Measurements from ENCODE around the gene ARID3A. TPM values are rescaled to one million over a fixed set of nuclear protein-coding genes. Genes with fewer than 3 reads are reported as not detected.
A peak's percentile ranks its signal among the peaks of the same experiment; 100 is the strongest.
"Not testable (repeated sequence)": the region's sequence is repeated elsewhere in the genome, so short reads cannot be mapped to it uniquely, and the experiment has no call there.

The ARID3A gene, protein sequence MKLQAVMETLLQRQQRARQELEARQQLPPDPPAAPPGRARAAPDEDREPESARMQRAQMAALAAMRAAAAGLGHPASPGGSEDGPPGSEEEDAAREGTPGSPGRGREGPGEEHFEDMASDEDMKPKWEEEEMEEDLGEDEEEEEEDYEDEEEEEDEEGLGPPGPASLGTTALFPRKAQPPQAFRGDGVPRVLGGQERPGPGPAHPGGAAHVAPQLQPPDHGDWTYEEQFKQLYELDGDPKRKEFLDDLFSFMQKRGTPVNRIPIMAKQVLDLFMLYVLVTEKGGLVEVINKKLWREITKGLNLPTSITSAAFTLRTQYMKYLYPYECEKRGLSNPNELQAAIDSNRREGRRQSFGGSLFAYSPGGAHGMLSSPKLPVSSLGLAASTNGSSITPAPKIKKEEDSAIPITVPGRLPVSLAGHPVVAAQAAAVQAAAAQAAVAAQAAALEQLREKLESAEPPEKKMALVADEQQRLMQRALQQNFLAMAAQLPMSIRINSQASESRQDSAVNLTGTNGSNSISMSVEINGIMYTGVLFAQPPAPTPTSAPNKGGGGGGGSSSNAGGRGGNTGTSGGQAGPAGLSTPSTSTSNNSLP
- total RNA-seq = 10 to 100 TPM in 1 of 4 donors, 1 to 10 TPM in 3; 2.8 to 11.0 (median 4.9) TPM

DNA sequence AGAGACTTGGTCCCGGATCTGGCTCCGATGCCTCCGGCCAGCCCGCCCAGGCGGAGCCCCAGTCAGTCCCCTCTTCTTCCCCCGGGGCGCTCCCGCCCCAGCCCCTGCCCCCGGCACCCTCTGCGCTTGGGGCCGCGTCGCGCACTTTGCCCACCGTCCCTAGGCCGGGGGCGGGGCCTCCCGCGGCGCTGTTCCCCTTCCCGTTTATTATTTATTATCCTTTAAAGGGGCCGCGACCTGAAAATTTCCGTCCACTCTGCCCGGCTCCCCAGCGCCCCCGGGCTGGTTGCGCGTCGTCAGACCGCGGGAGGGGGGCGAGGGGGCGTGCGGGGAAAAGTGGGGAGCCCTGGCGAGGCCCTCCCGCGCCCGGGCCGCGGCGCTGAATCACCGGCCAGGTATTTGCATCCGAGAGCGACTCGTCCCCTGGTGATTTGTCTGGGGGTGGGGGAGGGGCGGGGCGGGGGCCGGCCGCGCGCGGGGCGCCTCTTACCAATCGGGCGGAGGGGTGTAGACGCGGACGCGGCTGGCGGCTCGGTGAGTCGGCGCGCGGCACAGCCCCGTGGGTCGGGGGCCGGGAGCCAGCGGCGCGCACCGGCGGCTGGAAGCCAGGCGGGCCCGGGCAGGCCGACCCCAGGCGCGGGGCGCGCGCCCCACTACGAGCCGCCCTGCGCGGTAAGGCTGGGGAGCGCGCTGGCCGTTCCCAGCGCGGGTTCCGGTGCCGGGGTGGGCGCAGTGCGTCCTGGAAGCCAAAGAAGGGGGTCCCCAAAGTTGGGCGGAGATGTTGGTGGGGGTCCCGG lies at the start of gene ARID3A:
Gene ARID3A (plus strand): TSS at position 510 of the 797 bp plus-strand sequence. CDS start 3,494 bp downstream, outside the sequence.
- peak; percentile 86 to 90 (median 90) for DNase-seq
- Histone ChIP-seq H3K36me3 (peaks cover 0 to 8% (median 0%) of the 10 kb centered on the region in 3 donors), H3K4me1 (peaks cover 2 to 18% (median 15%) of the 10 kb centered on the region in 4 donors), H3K4me3 (peak within 1 kb of the TSS; percentile 83 to 99 (median 86)), H3K9me3 (no peaks in the 10 kb centered on the region), H3K27ac (peak within 1 kb of the TSS; percentile 82 to 91 (median 90)), H3K27me3 (no peaks in the 10 kb centered on the region)
- TF ChIP-seq POLR2A (IDR thresholded peaks at IDR 0.05) = peak in 1 of 2 donors; percentile 35
- TF ChIP-seq, protein P1, sequence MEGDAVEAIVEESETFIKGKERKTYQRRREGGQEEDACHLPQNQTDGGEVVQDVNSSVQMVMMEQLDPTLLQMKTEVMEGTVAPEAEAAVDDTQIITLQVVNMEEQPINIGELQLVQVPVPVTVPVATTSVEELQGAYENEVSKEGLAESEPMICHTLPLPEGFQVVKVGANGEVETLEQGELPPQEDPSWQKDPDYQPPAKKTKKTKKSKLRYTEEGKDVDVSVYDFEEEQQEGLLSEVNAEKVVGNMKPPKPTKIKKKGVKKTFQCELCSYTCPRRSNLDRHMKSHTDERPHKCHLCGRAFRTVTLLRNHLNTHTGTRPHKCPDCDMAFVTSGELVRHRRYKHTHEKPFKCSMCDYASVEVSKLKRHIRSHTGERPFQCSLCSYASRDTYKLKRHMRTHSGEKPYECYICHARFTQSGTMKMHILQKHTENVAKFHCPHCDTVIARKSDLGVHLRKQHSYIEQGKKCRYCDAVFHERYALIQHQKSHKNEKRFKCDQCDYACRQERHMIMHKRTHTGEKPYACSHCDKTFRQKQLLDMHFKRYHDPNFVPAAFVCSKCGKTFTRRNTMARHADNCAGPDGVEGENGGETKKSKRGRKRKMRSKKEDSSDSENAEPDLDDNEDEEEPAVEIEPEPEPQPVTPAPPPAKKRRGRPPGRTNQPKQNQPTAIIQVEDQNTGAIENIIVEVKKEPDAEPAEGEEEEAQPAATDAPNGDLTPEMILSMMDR (IDR thresholded peaks at IDR 0.05) = no peak

DNA sequence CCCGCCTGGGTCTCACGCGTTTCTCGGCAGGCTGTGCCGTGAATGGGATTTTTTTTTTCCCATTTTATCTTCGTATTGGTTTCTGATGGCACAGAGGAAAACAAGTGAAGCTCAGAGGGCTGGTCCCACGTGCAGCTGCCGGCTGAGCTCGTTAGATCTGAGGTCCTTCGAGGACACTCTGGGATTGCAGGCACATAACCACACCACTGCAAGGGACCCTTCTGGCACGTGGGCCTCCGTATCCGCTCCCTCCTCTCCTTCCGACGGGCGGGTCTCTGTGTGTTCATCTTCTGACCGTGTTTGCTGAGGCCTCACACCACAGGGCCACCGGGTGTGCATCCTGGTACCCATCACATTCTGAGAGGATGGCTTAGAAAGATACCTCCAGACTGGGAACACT lies 49.7 kb upstream of the ARID3A start:
- Histone ChIP-seq H3K4me1 (peaks cover 0 to 10% (median 7%) of the 10 kb centered on the region in 4 donors), H3K9me3 (no peaks in the 10 kb centered on the region), H3K27ac (no peak overlapping the region), H3K27me3 (no peaks in the 10 kb centered on the region), H3K36me3 (peaks cover 0 to 58% (median 0%) of the 10 kb centered on the region in 3 donors), H3K4me3 (no peak overlapping the region)
- TF ChIP-seq, protein P1 (IDR thresholded peaks at IDR 0.05) = no peak
- no peak for TF ChIP-seq POLR2A (IDR thresholded peaks at IDR 0.05)
- DNase-seq = no peak

DNA sequence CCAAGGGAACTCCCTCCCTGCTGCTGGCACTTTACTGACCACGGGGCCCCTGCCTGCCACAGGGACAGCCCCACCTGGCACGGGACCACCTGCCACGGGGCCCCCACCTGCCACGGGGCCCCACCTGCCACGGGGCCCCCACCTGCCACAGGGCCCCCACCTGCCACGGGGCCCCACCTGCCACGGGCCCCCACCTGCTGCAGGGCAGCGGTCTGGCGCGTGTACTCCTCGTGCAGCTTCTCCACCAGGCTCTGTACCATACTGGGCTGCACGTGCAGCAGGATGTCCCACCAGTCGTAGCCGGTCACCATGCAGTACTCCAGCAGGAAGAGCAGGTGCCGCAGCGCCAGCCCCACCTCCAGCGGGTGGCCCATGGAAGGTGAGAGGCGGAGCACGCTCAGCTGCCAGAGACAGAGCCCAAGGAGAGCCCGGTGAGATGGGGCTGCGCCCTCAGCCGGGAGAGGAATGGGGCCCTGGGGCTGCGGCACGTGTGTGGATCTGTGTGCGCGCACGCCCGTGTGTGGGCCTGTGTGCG lies 49.0 kb upstream of the ARID3A start:
- Histone ChIP-seq H3K27ac (no peak overlapping the region), H3K4me3 (no peak overlapping the region), H3K27me3 (no peaks in the 10 kb centered on the region), H3K36me3 (peaks cover 0 to 65% (median 0%) of the 10 kb centered on the region in 3 donors), H3K4me1 (peaks cover 0 to 9% (median 7%) of the 10 kb centered on the region in 4 donors), H3K9me3 (no peaks in the 10 kb centered on the region)
- TF ChIP-seq, protein P1 (IDR thresholded peaks at IDR 0.05) = no peak
- TF ChIP-seq POLR2A (IDR thresholded peaks at IDR 0.05) = no peak
- no peak for DNase-seq

DNA sequence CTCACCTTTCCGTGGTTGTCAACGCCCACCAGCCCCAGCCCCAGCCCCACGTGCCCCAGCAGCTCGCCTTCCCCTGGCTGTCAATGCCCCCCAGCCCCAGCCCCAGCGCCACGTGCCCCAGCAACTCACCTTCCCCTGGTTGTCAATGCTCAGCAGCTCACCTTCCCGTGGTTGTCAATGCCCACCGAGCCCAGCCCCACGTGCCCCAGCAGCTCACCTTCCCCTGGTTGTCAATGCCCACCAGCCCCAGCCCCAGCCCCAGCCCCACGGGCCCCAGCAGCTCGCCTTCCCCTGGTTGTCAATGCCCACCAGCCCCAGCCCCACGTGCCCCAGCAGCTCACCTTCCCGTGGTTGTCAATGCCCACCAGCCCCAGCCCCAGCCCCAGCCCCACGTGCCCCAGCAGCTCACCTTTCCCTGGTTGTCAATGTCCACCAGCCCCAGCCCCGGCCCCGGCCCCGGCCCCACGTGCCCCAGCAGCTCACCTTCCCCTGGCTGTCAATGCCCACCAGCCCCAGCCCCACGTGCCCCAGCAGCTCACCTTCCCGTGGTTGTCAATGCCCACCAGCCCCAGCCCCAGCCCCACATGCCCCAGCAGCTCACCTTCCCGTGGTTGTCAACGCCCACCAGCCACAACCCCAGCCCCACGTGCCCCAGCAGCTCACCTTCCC lies 47.7 kb upstream of the ARID3A start:
- H3K4me3 ChIP-seq, DNase-seq, H3K4me1 ChIP-seq, H3K9me3 ChIP-seq, H3K27me3 ChIP-seq, H3K27ac ChIP-seq: not testable (repeated sequence)
- H3K36me3 ChIP-seq = peaks cover 0 to 78% (median 0%) of the 10 kb centered on the region in 3 donors

DNA sequence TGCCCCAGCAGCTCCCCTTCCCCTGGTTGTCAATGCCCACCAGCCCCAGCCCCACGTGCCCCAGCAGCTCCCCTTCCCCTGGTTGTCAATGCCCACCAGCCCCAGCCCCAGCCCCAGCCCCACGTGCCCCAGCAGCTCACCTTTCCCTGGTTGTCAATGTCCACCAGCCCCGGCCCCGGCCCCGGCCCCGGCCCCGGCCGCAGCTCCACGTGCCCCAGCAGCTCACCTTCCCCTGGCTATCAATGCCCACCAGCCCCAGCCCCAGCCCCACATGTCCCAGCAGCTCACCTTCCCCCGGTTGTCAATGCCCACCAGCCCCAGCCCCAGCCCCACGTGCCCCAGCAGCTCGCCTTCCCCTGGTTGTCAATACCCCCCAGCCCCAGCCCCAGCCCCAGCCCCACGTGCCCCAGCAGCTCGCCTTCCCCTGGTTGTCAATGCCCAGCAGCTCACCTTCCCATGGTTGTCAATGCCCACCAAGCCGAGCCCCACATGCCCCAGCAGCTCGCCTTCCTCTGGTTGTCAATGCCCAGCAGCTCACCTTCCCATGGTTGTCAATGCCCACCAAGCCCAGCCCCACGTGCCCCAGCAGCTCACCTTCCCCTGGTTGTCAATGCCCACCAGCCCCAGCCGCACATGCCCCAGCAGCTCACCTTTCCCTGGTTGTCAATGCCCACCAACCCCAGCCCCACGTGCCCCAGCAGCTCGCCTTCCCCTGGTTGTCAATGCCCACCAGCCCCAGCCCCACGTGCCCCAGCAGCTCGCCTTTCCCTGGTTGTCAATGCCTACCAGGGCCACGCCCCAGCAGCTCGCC lies 46.9 kb upstream of the ARID3A start:
- H3K9me3 ChIP-seq, H3K4me1 ChIP-seq, DNase-seq, H3K27me3 ChIP-seq, H3K4me3 ChIP-seq, H3K27ac ChIP-seq: not testable (repeated sequence)
- peaks cover 0 to 77% (median 0%) of the 10 kb centered on the region in 3 donors for H3K36me3 ChIP-seq

Measured in Peyer's patch (tissue), 4 donors.